8988T (cell line): ENCODE results near the gene UQCC2.

Source experiments
- DNase-seq: peaks from one replicate; pipeline ENCODE4 v3.0.0; 2011

UQCC2 gene

GRCh38 chr6:33711140-33712129, at the start of gene UQCC2:
TSS of gene UQCC2 (minus strand) at chr6:33711700. CDS start at chr6:33711686, 14 bp downstream.
- DNase-seq: peak; percentile 86

- no peak for DNase-seq
These were observed 48.6 kb upstream of the UQCC2 start for GRCh38 chr6:33759887-33760629.

- no peak for DNase-seq
These were observed 47.3 kb upstream of the UQCC2 start for GRCh38 chr6:33758815-33759216.

GRCh38 chr6:33757906-33758305, 46.4 kb upstream of the UQCC2 start:
- no peak for DNase-seq

GRCh38 chr6:33757113-33757512, 45.6 kb upstream of the UQCC2 start:
- DNase-seq: no peak

- DNase-seq: no peak
These were observed 44.9 kb upstream of the UQCC2 start for GRCh38 chr6:33756211-33756954.

- no peak for DNase-seq
These were observed 43.8 kb upstream of the UQCC2 start for GRCh38 chr6:33755070-33755869.

GRCh38 chr6:33754222-33754621, 42.7 kb upstream of the UQCC2 start:
- no peak for DNase-seq

GRCh38 chr6:33752646-33753015, 41.1 kb upstream of the UQCC2 start:
- no peak for DNase-seq

- no peak for DNase-seq
These were observed 40.5 kb upstream of the UQCC2 start for GRCh38 chr6:33751771-33752645.

- DNase-seq: no peak
These were observed 38.9 kb upstream of the UQCC2 start for GRCh38 chr6:33750244-33750991.

GRCh38 chr6:33749401-33749800, 37.9 kb upstream of the UQCC2 start:
- no peak for DNase-seq

GRCh38 chr6:33748841-33749240, 37.3 kb upstream of the UQCC2 start:
- no peak for DNase-seq

- DNase-seq: no peak
These were observed 36.3 kb upstream of the UQCC2 start for GRCh38 chr6:33747823-33748222.

GRCh38 chr6:33746651-33747100, 35.2 kb upstream of the UQCC2 start, which contains the start of gene IP6K3:
TSS of gene IP6K3 (minus strand) at chr6:33746905. CDS start at chr6:33735476, 11,429 bp downstream.
- DNase-seq: no peak

GRCh38 chr6:33746036-33746600, 34.6 kb upstream of the UQCC2 start:
- no peak for DNase-seq

GRCh38 chr6:33745548-33745947, 34.0 kb upstream of the UQCC2 start:
- DNase-seq: no peak

- DNase-seq: no peak
These were observed 33.5 kb upstream of the UQCC2 start for GRCh38 chr6:33744895-33745546.
